Cardiac muscle cell (in vitro differentiated cells and primary cell): Measurements from ENCODE around the gene TRIO. TPM values are rescaled to one million over a fixed set of nuclear protein-coding genes. Genes with fewer than 3 reads are reported as not detected.
A peak's percentile ranks its signal among the peaks of the same experiment; 100 is the strongest.

ENCODE experiments used
- DNase-seq, 2 donors: peaks; one replicate each; pipeline versions ENCODE4 v3.0.0 to v3.0.0-alpha.2; 2010 to 2017; ENCODE audit warnings: low read depth in 1 of 2, low spot score in 1 of 2
- H3K27ac ChIP-seq: fragments of 200-600 bp; sonication (generic); 2 replicates; pipeline ENCODE4 v1.5.1; 2016
- H3K27me3 ChIP-seq: fragments of 200-600 bp; sonication (generic); 2 replicates; pipeline ENCODE4 v1.6.0; 2016; ENCODE audit warnings: control low read depth
- H3K36me3 ChIP-seq: fragments of 200-600 bp; sonication (generic); 2 replicates; pipeline ENCODE4 v1.5.1; 2016; ENCODE audit warnings: control low read depth
- H3K4me1 ChIP-seq: fragments of 200-600 bp; sonication (generic); 2 replicates; pipeline ENCODE4 v1.8.1; 2017; ENCODE audit warnings: low read depth, mild to moderate bottlenecking, mixed run types
- H3K4me3 ChIP-seq: fragments of 200-600 bp; sonication (generic); 2 replicates; pipeline ENCODE4 v1.5.1; 2016; ENCODE audit warnings: mild to moderate bottlenecking
- H3K9me3 ChIP-seq: fragments of 200-600 bp; sonication (generic); 2 replicates; pipeline ENCODE4 v1.5.1; 2017; ENCODE audit warnings: low read depth, mild to moderate bottlenecking, control low read depth
- CTCF ChIP-seq: IDR thresholded peaks from 2 replicates; pipeline ENCODE4 v1.5.1; 2012; ENCODE audit warnings: low read depth, mild to moderate bottlenecking, low read length
- polyA plus RNA-seq: library from polyadenylated mRNA; unstranded; fragments of >200 nt; fragmentation: Nextera tagmentation; extraction: Ambion mirVana; gene quantifications from 2 replicates; pipeline ENCODE4 v1.2.1, GENCODE V29; 2016
- total RNA-seq: library from RNA; depleted of rRNA; stranded (reverse); fragments of >200 nt; gene quantifications from 2 replicates; pipeline ENCODE4 v1.2.3, GENCODE V29; 2016

TRIO gene
- total and polyA plus RNA-seq, 2 experiments from 2014 or later, result 15.5 to 104 TPM

DNA sequence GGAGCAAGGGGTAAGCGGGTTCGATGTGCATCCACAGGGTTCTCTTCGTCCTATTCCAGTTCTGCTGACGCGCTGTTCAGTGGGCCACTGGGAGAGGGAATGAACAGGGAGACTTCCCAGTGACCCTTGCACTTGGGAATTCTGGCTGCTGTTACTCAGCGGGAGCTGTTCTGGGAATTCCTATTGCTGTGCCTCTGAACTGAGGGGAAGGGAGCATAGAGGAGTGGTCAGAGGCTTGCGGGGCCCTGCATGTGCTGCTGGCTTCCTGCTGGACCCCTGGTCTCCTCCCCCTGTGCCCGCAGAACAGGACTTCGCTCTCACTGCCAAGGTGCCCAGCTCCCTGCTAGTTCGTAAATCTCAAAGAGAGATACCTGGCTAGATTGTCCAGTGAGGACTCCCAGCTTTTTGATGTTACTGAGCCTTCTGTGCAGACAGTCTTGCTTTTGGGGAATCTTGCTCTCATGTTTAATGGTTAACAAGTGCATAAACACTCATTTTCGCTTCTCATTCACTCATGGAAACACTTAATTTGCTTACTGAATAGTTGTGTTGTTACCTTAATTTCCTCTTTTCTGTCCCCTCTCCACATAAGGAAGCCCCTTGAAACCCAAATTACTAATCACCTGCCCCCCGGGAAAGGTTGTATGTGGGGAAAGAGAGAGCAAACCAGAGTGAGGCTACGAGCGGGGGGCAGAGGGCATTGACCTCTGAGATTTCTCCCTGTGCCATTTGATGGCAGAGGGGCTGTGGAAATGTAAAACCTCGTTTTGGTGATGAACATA lies 5.9 kb downstream of the TRIO start:
- Histone ChIP-seq H3K27me3 (no peaks in the 10 kb centered on the region), H3K4me1 (peaks cover 67% of the 10 kb centered on the region), H3K36me3 (no peaks in the 10 kb centered on the region), H3K4me3 (no peak overlapping the region), H3K27ac (peak overlapping the region; percentile 61), H3K9me3 (no peaks in the 10 kb centered on the region)
- no peak for DNase-seq
- TF ChIP-seq CTCF, result no peak

DNA sequence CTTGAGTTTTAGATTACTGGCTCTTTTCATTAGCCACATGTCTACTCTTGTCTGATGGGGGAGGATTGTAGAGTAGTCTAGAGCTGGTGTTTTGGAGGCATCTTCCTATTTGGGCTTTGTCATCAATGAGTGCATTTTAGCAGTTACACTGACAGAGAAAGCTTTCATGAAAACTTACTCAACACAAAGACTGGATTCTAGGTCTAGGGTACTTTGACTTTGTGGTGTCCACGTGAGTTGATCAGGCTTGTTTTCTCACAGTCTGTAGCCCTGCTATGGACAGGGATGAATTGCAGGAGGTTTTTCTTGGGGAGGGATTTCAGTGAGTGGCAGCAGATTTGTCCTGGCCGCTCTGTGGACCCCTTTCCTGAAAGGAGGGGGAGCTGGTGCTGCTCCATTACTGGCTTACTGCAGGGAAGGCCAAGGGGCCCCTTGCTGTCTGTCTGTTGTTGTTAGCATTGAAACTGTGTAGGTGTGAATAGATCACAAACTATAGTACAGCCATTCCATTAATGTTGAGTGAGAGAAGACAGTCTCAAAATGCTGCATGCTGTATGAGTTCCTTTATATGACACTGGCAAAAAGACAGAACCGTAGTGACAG lies 6.6 kb downstream of the TRIO start:
- Histone ChIP-seq H3K27ac (peak overlapping the region; percentile 61), H3K4me3 (no peak overlapping the region), H3K4me1 (peaks cover 74% of the 10 kb centered on the region), H3K9me3 (no peaks in the 10 kb centered on the region), H3K36me3 (no peaks in the 10 kb centered on the region), H3K27me3 (no peaks in the 10 kb centered on the region)
- no peak for TF ChIP-seq CTCF
- DNase-seq, result no peak

DNA sequence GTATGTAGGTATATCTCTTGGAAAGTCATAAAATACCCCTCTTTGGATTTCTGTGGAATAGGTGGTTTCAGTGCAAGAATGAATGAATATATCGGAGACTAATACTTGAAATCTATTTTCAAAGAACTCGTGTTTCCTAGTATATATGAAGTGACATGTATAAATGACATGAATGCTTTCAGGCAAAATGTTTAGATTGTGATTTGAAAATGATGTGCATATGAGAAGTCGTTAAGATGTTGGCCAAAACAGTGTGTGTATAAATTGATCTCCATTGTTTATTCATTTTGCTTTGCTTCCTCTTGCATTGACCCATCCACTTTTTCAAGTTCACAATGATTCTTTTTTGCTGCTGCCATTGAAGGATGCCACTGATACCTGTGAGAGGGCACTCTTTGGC lies 8.3 kb downstream of the TRIO start:
- no peak overlapping the region for H3K4me3 ChIP-seq
- no peak for TF ChIP-seq CTCF
- H3K36me3 ChIP-seq, result no peaks in the 10 kb centered on the region
- no peak overlapping the region for H3K27ac ChIP-seq
- H3K9me3 ChIP-seq, result no peaks in the 10 kb centered on the region
- no peak for DNase-seq
- H3K4me1 ChIP-seq, result peaks cover 70% of the 10 kb centered on the region
- no peaks in the 10 kb centered on the region for H3K27me3 ChIP-seq

- Histone ChIP-seq H3K27me3 (no peaks in the 10 kb centered on the region), H3K9me3 (no peaks in the 10 kb centered on the region), H3K4me3 (no peak overlapping the region), H3K4me1 (peaks cover 59% of the 10 kb centered on the region), H3K27ac (peak overlapping the region; percentile 80), H3K36me3 (no peaks in the 10 kb centered on the region)
- no peak for TF ChIP-seq CTCF
- no peak for DNase-seq
These were observed 10.1 kb downstream of the TRIO start for GRCh38 chr5:14153071-14153864.

GRCh38 chr5:14153932-14154731 lies 11.0 kb downstream of the TRIO start:
- H3K4me3 ChIP-seq, result no peak overlapping the region
- no peaks in the 10 kb centered on the region for H3K27me3 ChIP-seq
- no peak for TF ChIP-seq CTCF
- peak overlapping the region; percentile 80 for H3K27ac ChIP-seq
- DNase-seq, result peak; percentile 70 to 85
- peaks cover 50% of the 10 kb centered on the region for H3K4me1 ChIP-seq
- no peaks in the 10 kb centered on the region for H3K9me3 ChIP-seq
- no peaks in the 10 kb centered on the region for H3K36me3 ChIP-seq
